GM12878 (cell line): ENCODE data around the gene FAM216A. TPM values are rescaled to one million over a fixed set of nuclear protein-coding genes. Genes with fewer than 3 reads are reported as not detected.

Experiments
- BHLHE40 ChIP-seq, 2 experiments: fragments of 450-650 bp in 1 of 2; IDR thresholded peaks; 2 replicates each; pipeline ENCODE4 v1.6.1; 2011 to 2017; ENCODE audit warnings: low read depth in 2 of 2, borderline replicate concordance in 1 of 2, improper control_type of control experiment in 1 of 2, low read length in 1 of 2, mild to moderate bottlenecking in 1 of 2
- BRCA1 ChIP-seq: IDR thresholded peaks from 2 replicates; pipeline ENCODE4 v1.6.1; 2011; ENCODE audit warnings: low read depth, low read length, improper control_type of control experiment
- CBX3 ChIP-seq: fragments of 200-600 bp; sonication (generic); IDR thresholded peaks from 2 replicates; pipeline ENCODE4 v1.6.1; 2016; ENCODE audit warnings: low read depth, borderline replicate concordance
- CBX5 ChIP-seq: sonication (generic); IDR thresholded peaks from 2 replicates; pipeline ENCODE4 v1.6.1; 2016; ENCODE audit warnings: low read depth, moderate library complexity, mild to moderate bottlenecking, inconsistent platforms
- FOS ChIP-seq: IDR thresholded peaks from 3 replicates; pipeline ENCODE4 v1.6.1; 2011; ENCODE audit warnings: borderline replicate concordance; ENCODE audit not compliant: insufficient read length; ENCODE audit errors: extremely low read depth
- HDAC6 ChIP-seq: fragments of 200-600 bp; sonication (generic); IDR thresholded peaks from one replicate; pipeline ENCODE4 v1.8.0; 2017; ENCODE audit warnings: antibody characterized with exemption; ENCODE audit not compliant: unreplicated experiment
- IKZF1 ChIP-seq: fragments of 450-650 bp; conservative IDR thresholded peaks from 2 replicates; pipeline ENCODE4 v1.6.1; 2017; ENCODE audit warnings: antibody characterized with exemption, mild to moderate bottlenecking
- KDM1A ChIP-seq: fragments of 200-600 bp; sonication (generic); IDR thresholded peaks from 2 replicates; pipeline ENCODE4 v1.6.1; 2016; ENCODE audit warnings: borderline replicate concordance
- MEF2A ChIP-seq: IDR thresholded peaks from 2 replicates; pipeline ENCODE4 v1.6.1; 2011; ENCODE audit warnings: low read depth, mild to moderate bottlenecking, low read length, moderate library complexity; ENCODE audit not compliant: insufficient read depth
- RCOR1 ChIP-seq: conservative IDR thresholded peaks from 2 replicates; pipeline ENCODE4 v1.6.1; 2012; ENCODE audit warnings: low read depth, low read length, improper control_type of control experiment
- RUNX3 ChIP-seq: IDR thresholded peaks from 2 replicates; pipeline ENCODE4 v1.6.1; 2012; ENCODE audit warnings: low read length, inconsistent platforms
- SIN3A ChIP-seq: IDR thresholded peaks from 2 replicates; pipeline ENCODE4 v1.6.1; 2012; ENCODE audit warnings: low read depth, low read length, improper control_type of control experiment
- SRF ChIP-seq, 2 experiments: IDR thresholded peaks; 2 replicates each; pipeline ENCODE4 v1.6.1; 2011; ENCODE audit warnings: low read depth in 2 of 2, low read length in 2 of 2, mild to moderate bottlenecking in 1 of 2, moderate library complexity in 1 of 2
- TARDBP ChIP-seq: IDR thresholded peaks from 2 replicates; pipeline ENCODE4 v1.6.1; 2016; ENCODE audit warnings: borderline replicate concordance
- ZNF24 ChIP-seq: fragments of 450-650 bp; IDR thresholded peaks from 2 replicates; pipeline ENCODE4 v1.6.1; 2017; ENCODE audit warnings: antibody characterized with exemption, mild to moderate bottlenecking
- ZNF592 ChIP-seq: fragments of 450-650 bp; IDR thresholded peaks from 2 replicates; pipeline ENCODE4 v1.6.1; 2017; ENCODE audit warnings: mild to moderate bottlenecking, moderate library complexity
- polyA plus RNA-seq, 11 experiments: library from polyadenylated mRNA; depleted of rRNA in 4 of 11; unstranded in 6 of 11; stranded (reverse) in 5 of 11; fragments of >200 nt; fragmentation: Nextera tagmentation in 4 of 11; fragmentation: Illumina TruSeq in 1 of 11; extraction: Ambion mirVana in 4 of 11; extraction: Trizol in 1 of 11; gene quantifications; 1 replicate in 1 of 11; 2 replicates in 10 of 11; pipeline versions ENCODE4 v1.2.1 to v1.2.3, GENCODE V29; 2011 to 2016; ENCODE audit warnings: inconsistent platforms in 2 of 11, missing spikeins in 2 of 11, low read depth in 1 of 11
- total RNA-seq, 4 experiments: library from RNA; depleted of rRNA in 3 of 4; stranded (reverse); fragments of >200 nt in 3 of 4; fragmentation: Illumina TruSeq in 1 of 4; extraction: Trizol in 1 of 4; gene quantifications; 2 replicates each; pipeline versions ENCODE4 v1.2.1 to v1.2.3, GENCODE V29; 2013 to 2021
- TF ChIP-seq, protein P1 (sequence below): IDR thresholded peaks from 2 replicates; pipeline ENCODE4 v1.6.1; 2012; ENCODE audit warnings: low read depth, low read length, improper control_type of control experiment
- TF ChIP-seq, protein P2 (sequence below): fragments of 450-650 bp; IDR thresholded peaks from 2 replicates; pipeline ENCODE4 v1.6.1; 2017; ENCODE audit warnings: mild to moderate bottlenecking
- TF ChIP-seq, protein P3 (sequence below): fragments of 450-650 bp; IDR thresholded peaks from 2 replicates; pipeline ENCODE4 v1.6.1; 2017; ENCODE audit warnings: antibody characterized with exemption, mild to moderate bottlenecking, moderate library complexity

FAM216A gene
- total and polyA plus RNA-seq, 10 of the 15 experiments (the other 5 are each of a cell fraction or from before 2014, with no cell fraction given): 15.0 to 48.3 (median 35.0) TPM

- TF ChIP-seq, protein P1, sequence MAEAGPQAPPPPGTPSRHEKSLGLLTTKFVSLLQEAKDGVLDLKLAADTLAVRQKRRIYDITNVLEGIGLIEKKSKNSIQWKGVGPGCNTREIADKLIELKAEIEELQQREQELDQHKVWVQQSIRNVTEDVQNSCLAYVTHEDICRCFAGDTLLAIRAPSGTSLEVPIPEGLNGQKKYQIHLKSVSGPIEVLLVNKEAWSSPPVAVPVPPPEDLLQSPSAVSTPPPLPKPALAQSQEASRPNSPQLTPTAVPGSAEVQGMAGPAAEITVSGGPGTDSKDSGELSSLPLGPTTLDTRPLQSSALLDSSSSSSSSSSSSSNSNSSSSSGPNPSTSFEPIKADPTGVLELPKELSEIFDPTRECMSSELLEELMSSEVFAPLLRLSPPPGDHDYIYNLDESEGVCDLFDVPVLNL: no peak
- TF ChIP-seq ZNF24: no peak
- no peak for TF ChIP-seq CBX3
- TF ChIP-seq, protein P2, sequence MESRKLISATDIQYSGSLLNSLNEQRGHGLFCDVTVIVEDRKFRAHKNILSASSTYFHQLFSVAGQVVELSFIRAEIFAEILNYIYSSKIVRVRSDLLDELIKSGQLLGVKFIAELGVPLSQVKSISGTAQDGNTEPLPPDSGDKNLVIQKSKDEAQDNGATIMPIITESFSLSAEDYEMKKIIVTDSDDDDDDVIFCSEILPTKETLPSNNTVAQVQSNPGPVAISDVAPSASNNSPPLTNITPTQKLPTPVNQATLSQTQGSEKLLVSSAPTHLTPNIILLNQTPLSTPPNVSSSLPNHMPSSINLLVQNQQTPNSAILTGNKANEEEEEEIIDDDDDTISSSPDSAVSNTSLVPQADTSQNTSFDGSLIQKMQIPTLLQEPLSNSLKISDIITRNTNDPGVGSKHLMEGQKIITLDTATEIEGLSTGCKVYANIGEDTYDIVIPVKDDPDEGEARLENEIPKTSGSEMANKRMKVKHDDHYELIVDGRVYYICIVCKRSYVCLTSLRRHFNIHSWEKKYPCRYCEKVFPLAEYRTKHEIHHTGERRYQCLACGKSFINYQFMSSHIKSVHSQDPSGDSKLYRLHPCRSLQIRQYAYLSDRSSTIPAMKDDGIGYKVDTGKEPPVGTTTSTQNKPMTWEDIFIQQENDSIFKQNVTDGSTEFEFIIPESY: no peak
- TF ChIP-seq SIN3A: no peak
- 0 out of 2 replicates have a peak, but pooled peaks have one; percentile 71 for TF ChIP-seq ZNF592
- TF ChIP-seq RCOR1: no peak
- TF ChIP-seq BHLHE40 (IDR thresholded peaks at IDR 0.05; ENCODE audit: borderline replicate concordance in 1 of 2, low read depth in 2 of 2, low read length in 1 of 2): peak; percentile 91 to 92
- TF ChIP-seq MEF2A: peak; percentile 93
- TF ChIP-seq HDAC6: no peak
- TF ChIP-seq TARDBP: no peak
- no peak for TF ChIP-seq FOS
- no peak for TF ChIP-seq CBX5
- TF ChIP-seq KDM1A: no peak
- TF ChIP-seq, protein P3, sequence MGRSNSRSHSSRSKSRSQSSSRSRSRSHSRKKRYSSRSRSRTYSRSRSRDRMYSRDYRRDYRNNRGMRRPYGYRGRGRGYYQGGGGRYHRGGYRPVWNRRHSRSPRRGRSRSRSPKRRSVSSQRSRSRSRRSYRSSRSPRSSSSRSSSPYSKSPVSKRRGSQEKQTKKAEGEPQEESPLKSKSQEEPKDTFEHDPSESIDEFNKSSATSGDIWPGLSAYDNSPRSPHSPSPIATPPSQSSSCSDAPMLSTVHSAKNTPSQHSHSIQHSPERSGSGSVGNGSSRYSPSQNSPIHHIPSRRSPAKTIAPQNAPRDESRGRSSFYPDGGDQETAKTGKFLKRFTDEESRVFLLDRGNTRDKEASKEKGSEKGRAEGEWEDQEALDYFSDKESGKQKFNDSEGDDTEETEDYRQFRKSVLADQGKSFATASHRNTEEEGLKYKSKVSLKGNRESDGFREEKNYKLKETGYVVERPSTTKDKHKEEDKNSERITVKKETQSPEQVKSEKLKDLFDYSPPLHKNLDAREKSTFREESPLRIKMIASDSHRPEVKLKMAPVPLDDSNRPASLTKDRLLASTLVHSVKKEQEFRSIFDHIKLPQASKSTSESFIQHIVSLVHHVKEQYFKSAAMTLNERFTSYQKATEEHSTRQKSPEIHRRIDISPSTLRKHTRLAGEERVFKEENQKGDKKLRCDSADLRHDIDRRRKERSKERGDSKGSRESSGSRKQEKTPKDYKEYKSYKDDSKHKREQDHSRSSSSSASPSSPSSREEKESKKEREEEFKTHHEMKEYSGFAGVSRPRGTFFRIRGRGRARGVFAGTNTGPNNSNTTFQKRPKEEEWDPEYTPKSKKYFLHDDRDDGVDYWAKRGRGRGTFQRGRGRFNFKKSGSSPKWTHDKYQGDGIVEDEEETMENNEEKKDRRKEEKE: no peak
- peak; percentile 99 for TF ChIP-seq RUNX3
- no peak for TF ChIP-seq BRCA1
- TF ChIP-seq SRF (IDR thresholded peaks at IDR 0.05; ENCODE audit: low read depth in 2 of 2, low read length in 2 of 2): no peak
- TF ChIP-seq IKZF1: peak; percentile 98
Observed at GRCh38 chr12:110531741-110532333, 63.2 kb downstream of the FAM216A start (continued).
